Stimulated activated naive CD8-positive, alpha-beta T cell treated with anti-CD3 and anti-CD28 coated beads, Interleukin-15, amount 100 ng/mL, for 72 hours (primary cell): ENCODE data around the gene PTEN.

ENCODE experiments used
- ATAC-seq: fragments of 150-1000 bp; cut with Tn5 transposase; 2 replicates; pipeline ENCODE4 v1.10.0; 2021; ENCODE audit warnings: mild to moderate bottlenecking, moderate library complexity
- DNase-seq, 2 donors: peaks; one replicate each; pipeline ENCODE4 v3.0.0; 2021 to 2022
- H3K27ac Mint-ChIP-seq, 2 donors: one replicate each; pipeline ENCODE4 v1.8.0; 2022; ENCODE audit warnings: mild to moderate bottlenecking in 2 of 2, mixed read lengths in 2 of 2, moderate library complexity in 2 of 2
- H3K27me3 Mint-ChIP-seq: one replicate; pipeline ENCODE4 v1.8.0; 2022; ENCODE audit warnings: mixed read lengths
- H3K4me1 Mint-ChIP-seq: one replicate; pipeline ENCODE4 v1.8.0; 2022; ENCODE audit warnings: mild to moderate bottlenecking, mixed read lengths
- H3K4me3 Mint-ChIP-seq, 2 donors: one replicate each; pipeline ENCODE4 v1.8.0; 2022; ENCODE audit warnings: mild to moderate bottlenecking in 2 of 2, mixed read lengths in 2 of 2, moderate library complexity in 1 of 2
- H3K9me3 Mint-ChIP-seq, 2 donors: one replicate each; pipeline ENCODE4 v1.8.0; 2022; ENCODE audit warnings: mixed read lengths in 2 of 2

Gene PTEN

GRCh38 chr10:88008866-88009470 is 145.5 kb downstream of the PTEN start:
- DNase-seq (no peak), ATAC-seq (no peak)
- Mint-ChIP-seq H3K4me1 (no peaks in the 10 kb centered on the region), H3K27ac (no peak overlapping the region), H3K4me3 (no peak overlapping the region), H3K27me3 (no peaks in the 10 kb centered on the region), H3K9me3 (peaks cover 13 to 24% of the 10 kb centered on the region in 2 donors)

- ATAC-seq, result no peak
- H3K4me1 Mint-ChIP-seq, result no peaks in the 10 kb centered on the region
These were observed 149.2 kb downstream of the PTEN start for GRCh38 chr10:88012641-88013040.

GRCh38 chr10:88017781-88018180 is 154.4 kb downstream of the PTEN start:
- no peak overlapping the region for H3K27ac Mint-ChIP-seq
- peaks cover 1% of the 10 kb centered on the region for H3K4me1 Mint-ChIP-seq
- ATAC-seq, result no peak

More at GRCh38 chr10:88012641-88013040, 149.2 kb downstream of the PTEN start:
- Mint-ChIP-seq H3K9me3 (peaks cover 5 to 17% of the 10 kb centered on the region in 2 donors), H3K27ac (no peak overlapping the region), H3K27me3 (no peaks in the 10 kb centered on the region), H3K4me3 (no peak overlapping the region)
- no peak for DNase-seq

GRCh38 chr10:88019753-88020152 is 156.3 kb downstream of the PTEN start:
- peaks cover 4 to 12% of the 10 kb centered on the region in 2 donors for H3K9me3 Mint-ChIP-seq
- peaks cover 7% of the 10 kb centered on the region for H3K4me1 Mint-ChIP-seq
- DNase-seq, result no peak
- no peaks in the 10 kb centered on the region for H3K27me3 Mint-ChIP-seq
- H3K4me3 Mint-ChIP-seq, result no peak overlapping the region
- ATAC-seq, result no peak
- H3K27ac Mint-ChIP-seq, result no peak overlapping the region

More at GRCh38 chr10:88017781-88018180, 154.4 kb downstream of the PTEN start:
- Mint-ChIP-seq H3K9me3 (peaks cover 4 to 12% of the 10 kb centered on the region in 2 donors), H3K4me3 (no peak overlapping the region), H3K27me3 (no peaks in the 10 kb centered on the region)
- no peak for DNase-seq
